HG03469 (cell line): ENCODE measurements around the gene CLDND2.

Source experiments
- ATAC-seq: cut with Tn5 transposase; IDR thresholded peaks from one replicate; pipeline ENCODE4 v1.9.1; 2021; ENCODE audit warnings: mild to moderate bottlenecking, moderate library complexity, moderate number of reproducible peaks; ENCODE audit not compliant: unreplicated experiment

CLDND2 gene

GRCh38 chr19:51333836-51334460, 34.9 kb downstream of the CLDND2 start:
- no peak for ATAC-seq

GRCh38 chr19:51331716-51332115, 37.1 kb downstream of the CLDND2 start:
- ATAC-seq: no peak

GRCh38 chr19:51331193-51331592, 37.6 kb downstream of the CLDND2 start:
- ATAC-seq: no peak

GRCh38 chr19:51330366-51330765, 38.4 kb downstream of the CLDND2 start:
- ATAC-seq: no peak

GRCh38 chr19:51329411-51329810, 39.4 kb downstream of the CLDND2 start:
- no peak for ATAC-seq

- no peak for ATAC-seq
Measured at GRCh38 chr19:51327066-51328001, 41.5 kb downstream of the CLDND2 start.

- ATAC-seq: no peak
Measured at GRCh38 chr19:51326216-51327065, 42.4 kb downstream of the CLDND2 start.

- ATAC-seq: no peak
Measured at GRCh38 chr19:51325161-51325976, 43.4 kb downstream of the CLDND2 start.

GRCh38 chr19:51324167-51324481, 44.7 kb downstream of the CLDND2 start:
- ATAC-seq: no peak

- no peak for ATAC-seq
Measured at GRCh38 chr19:51323481-51324166, 45.2 kb downstream of the CLDND2 start.

- ATAC-seq: no peak
Measured at GRCh38 chr19:51321799-51322198, 47.0 kb downstream of the CLDND2 start.

GRCh38 chr19:51320280-51320657, 48.5 kb downstream of the CLDND2 start:
- no peak for ATAC-seq

- no peak for ATAC-seq
Measured at GRCh38 chr19:51319649-51320279, 49.0 kb downstream of the CLDND2 start.

GRCh38 chr19:51318687-51319648, 49.8 kb downstream of the CLDND2 start:
- ATAC-seq: no peak

- ATAC-seq: no peak
Measured at GRCh38 chr19:51317968-51318367, 50.8 kb downstream of the CLDND2 start.

- ATAC-seq: no peak
Measured at GRCh38 chr19:51317376-51317775, 51.4 kb downstream of the CLDND2 start.
